Measurements from ENCODE around the gene NOX1. TPM values are rescaled to one million over a fixed set of nuclear protein-coding genes. Genes with fewer than 3 reads are reported as not detected.
"Not testable (repeated sequence)": the region's sequence is repeated elsewhere in the genome, so short reads cannot be mapped to it uniquely, and the experiment has no call there.

NOX1 gene
- total RNA-seq, 1 donor from 2014 or later = not detected

DNA sequence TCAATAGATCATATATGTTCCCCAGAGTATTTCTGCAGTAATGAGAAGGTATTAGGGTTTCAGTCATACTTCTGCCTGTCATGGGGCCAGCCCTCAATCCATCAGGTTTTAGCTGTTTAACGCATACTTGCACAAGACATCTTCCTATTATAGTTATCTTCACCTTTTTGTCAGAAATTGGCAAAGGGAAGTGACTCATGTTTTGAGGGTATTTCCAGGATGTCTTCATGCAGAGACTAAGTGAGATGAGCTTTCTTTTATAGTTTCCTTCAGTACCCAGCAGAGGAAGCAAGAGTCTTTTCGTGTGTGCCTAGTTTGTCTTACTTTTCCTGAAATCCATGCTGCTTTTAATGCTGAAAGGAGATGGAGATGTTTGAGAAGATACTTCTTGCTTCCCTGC, 44.4 kb downstream of the NOX1 start:
- intact Hi-C loops (cut with DNase I) = no loop called here
- ATAC-seq (ENCODE audit: poor library complexity) (no peak), DNase-seq (no peak)

DNA sequence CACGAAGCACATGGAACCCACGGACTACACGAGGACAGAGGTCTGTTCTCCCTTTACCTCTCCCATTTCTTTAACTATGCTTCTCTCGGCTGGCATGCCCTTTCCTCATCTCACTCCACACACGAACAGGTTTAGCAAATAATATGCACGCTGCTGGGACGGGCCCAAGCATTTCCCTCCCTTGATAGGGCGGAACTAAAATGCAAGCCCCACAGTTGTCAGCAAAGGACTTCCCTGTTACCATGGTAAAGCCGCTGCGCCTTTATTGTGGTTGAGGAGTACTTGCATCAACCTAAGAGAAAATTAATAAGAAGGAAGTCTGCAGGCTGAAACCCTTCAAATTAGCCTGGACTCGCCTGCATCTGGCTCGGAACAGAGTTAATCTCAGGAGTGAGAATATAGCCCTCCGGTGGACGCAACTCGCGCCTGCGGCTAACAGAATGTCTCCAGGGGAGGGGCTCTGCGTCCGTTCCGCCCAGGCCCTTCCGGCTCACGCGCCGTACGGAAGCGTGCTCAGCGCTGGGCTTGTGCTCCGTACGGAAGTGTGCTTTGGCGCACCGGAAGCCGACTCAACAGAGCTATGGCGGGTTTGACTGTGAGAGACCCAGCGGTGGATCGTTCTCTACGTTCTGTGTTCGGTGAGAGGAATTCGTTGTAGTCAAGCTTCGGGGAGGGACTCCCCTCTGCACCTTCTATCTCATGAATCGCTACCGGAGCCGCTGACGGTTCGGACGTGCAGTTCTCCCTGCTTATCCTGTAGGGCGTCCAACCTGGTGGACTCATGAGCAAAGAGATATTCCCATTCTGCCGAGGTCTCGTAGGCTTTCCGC, 54.1 kb downstream of the NOX1 start, which contains the start of gene CSTF2:
Gene CSTF2 (plus strand): TSS at position 555 of the 830 bp plus-strand sequence. CDS start 26 bp downstream, at position 581.
- intact Hi-C loops (cut with DNase I) = no loop called here
- peak; percentile 89 for DNase-seq
- ATAC-seq (ENCODE audit: poor library complexity) = peak; percentile 100

DNA sequence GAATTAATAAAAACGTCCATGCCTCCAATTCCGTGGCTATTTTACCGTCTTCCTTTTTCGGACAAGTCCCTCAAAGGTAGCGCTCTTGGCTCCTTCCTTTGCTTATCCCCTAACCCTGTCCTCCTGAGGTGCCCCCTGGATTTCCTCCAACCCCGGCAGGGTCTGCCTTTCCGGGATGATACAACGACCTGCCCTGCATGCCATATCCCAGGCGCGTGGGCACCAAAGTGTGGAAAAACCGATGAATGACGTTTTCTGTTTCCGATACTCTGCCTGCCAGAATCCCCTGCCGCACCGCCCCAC, 54.7 kb downstream of the NOX1 start:
- intact Hi-C loops (cut with DNase I) = no loop called here
- ATAC-seq (ENCODE audit: poor library complexity) = no peak
- DNase-seq = peak; percentile 36

GRCh38 chrX:100817340-100817739, 56.8 kb downstream of the NOX1 start:
- intact Hi-C loops (cut with DNase I) = no loop called here
- DNase-seq (no peak), ATAC-seq (ENCODE audit: poor library complexity) (no peak)

DNA sequence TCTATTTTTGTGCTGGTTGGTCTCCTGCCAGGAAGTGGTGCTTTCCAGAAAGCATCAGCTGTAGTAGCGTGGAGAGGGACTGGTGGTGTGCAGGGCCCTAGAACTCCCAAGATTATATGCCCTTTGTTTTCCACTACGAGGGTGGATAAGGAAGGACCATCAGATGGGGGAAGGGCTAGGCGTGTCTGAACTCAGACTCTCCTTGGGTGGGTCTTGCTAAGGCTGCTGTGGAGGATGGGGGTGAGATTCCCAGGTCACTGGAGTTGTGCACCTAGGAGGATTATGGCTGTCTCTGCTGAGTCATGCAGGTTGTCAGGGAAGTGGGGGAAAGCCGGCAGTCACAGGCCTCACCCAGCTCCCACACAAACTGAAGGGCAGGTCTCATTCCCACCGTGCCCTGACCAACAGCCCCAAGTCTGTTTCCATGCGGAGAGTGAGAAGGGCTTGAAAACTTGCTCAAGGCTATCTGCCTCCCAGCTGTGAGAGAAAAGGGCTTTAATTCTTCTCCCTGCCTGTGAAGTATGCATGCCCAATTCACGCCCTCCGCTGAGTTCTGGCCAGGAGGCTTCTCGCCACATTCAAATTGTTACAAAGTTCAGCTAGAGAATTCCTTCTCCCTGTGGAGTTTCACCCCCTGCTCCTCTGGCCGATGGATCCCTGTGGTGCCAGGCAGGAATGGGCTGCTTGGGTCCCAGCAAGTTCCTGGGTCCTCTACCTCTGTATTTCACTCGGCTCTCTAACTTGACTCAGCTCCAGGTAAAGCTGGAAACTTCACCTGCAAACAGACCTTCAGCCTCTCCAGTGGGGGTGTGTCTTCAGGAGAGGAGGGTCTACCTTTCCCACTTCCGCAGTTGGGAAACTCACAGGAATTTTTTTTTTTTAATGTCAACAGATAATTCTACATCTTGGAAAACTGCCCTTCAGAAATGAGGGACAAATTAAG, 61.7 kb downstream of the NOX1 start:
- intact Hi-C loops (cut with DNase I) = no loop called here
- DNase-seq (no peak), ATAC-seq (ENCODE audit: poor library complexity) (no peak)

- DNase-seq; ATAC-seq (ENCODE audit: poor library complexity); intact Hi-C loops (cut with DNase I): not testable (repeated sequence)
Measured at GRCh38 chrX:100808265-100808664, 65.9 kb downstream of the NOX1 start.

DNA sequence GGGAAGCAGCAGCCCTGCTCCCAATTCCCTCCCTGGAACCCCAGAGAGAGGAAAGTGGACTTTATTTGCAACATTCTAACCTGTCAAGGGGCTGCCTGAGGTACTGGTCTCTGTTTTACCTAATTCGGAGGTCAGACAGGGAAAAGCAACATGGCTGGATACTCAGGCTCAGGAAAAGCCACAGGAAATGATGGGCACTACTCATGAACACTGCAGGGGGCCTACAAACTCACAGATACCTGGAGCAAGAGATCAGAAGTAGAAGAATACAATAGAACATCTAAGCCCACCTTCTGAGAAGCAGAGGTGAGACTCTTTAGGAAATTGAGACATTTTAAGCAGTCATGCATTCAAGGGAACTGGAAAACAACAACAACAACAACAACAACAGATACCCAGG, 69.4 kb downstream of the NOX1 start:
- DNase-seq (no peak), ATAC-seq (ENCODE audit: poor library complexity) (no peak)
- intact Hi-C loops (cut with DNase I) = no loop called here

DNA sequence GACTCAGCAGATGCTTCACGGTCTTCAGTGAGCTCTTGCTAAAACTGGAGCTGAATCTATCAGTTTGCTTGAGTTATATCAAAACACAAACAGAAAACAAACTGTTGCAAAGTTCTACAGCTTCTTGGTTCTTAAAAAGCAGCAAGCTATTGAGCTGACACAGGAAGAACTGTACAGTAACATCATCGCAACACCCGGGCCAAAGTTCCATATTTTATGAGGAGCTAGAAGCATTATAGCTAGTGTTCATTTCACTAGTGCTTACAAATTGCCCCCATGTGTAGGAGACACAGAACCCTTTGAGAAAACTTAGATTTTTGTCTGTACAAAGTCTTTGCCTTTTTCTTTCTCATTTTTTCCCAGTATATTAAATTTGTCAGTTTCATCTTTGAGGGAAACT, 71.3 kb downstream of the NOX1 start:
- DNase-seq = no peak
- intact Hi-C loops (cut with DNase I) = no loop called here
- ATAC-seq (ENCODE audit: poor library complexity) = no peak

DNA sequence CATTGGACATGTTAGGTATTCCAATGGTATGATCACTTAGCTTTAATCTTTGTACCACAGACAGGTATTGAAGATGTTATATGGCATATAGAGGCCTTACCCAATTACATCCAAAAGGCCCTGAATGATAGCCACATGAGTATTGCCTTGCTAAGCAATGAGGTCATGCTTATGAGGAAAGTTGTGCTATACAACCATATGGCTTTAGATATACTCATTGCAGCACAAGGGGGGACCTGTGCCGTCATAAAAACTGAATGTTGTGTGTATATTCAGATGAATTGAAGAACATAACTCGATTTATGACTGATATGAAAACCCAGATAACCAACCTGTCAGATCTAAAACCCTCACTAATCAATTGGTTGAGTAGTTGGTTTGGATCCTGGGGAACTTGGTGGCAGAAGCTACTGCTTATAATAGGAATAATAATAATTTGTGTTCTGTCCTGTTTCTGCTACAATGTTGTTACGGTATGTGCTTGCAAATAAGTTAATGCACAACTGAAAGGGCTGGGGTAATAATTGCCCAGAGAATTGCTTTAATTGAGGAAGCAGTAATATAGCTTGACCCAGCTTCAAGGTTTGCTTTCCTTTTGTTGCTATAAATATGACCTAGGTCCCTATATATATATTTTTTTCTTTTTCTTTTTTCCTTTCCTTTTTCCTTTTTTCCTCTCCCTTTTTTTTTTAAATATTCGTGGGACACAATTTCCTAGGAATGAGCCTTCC, 75.5 kb downstream of the NOX1 start:
- ATAC-seq (ENCODE audit: poor library complexity) (no peak), DNase-seq (no peak)
- intact Hi-C loops (cut with DNase I) = no loop called here

DNA sequence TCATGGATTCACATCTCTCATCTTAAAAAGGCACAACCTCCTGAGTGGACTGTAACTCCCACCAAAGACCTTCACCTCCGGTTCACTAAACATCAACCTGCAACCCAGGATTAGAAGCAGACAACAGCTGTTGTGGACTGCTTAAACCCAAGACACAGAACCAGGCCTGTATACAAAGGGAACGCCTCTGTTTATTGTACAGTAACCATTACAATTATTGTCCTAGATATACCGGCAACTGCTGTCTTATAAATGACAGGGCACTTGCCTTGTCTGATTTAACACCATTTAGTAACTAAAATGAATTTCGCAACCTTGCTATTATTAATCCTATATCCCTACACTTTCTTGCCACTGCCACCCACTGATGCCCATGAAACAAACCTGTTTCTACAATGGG, 76.8 kb downstream of the NOX1 start:
- DNase-seq (no peak), ATAC-seq (ENCODE audit: poor library complexity) (no peak)
- intact Hi-C loops (cut with DNase I) = no loop called here

DNA sequence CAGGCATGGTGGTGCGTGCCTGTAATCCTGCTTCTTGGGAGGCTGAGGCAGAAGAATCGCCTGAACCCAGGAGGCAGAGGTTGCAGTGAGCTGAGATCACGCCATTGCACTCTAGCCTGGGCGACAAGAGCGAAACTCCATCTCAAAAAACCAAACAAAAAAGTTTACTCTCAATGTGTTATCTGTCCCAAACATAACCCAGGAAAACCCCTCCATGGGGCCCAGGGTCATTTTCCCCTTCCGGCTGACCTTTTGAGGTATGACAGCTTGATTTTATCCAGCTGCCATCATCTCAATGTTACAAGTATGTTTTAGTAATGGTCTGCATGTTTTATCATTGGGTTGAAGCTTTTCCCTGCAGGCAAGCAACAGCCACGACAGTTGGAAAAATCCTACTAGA, 77.8 kb downstream of the NOX1 start:
- intact Hi-C loops (cut with DNase I); ATAC-seq (ENCODE audit: poor library complexity); DNase-seq: not testable (repeated sequence)

Other genes starting within 250 kb of the NOX1 start
- 4.2 TPM for gene TSPAN6, start 237.6 kb downstream of the NOX1 start, total RNA-seq
- gene SRPX2, start 230.2 kb downstream of the NOX1 start, total RNA-seq = 8.6 TPM
- gene SYTL4, start 142.2 kb downstream of the NOX1 start, total RNA-seq = 3.7 TPM
- 6.1 TPM for gene CSTF2, start 54.0 kb downstream of the NOX1 start, total RNA-seq
- gene XKRX, start 54.6 kb upstream of the NOX1 start, total RNA-seq = not detected
- gene ARL13A, start 95.3 kb upstream of the NOX1 start, total RNA-seq = not detected
- gene TRMT2B, start 177.8 kb upstream of the NOX1 start, total RNA-seq = 17.0 TPM
- gene TMEM35A, start 204.5 kb upstream of the NOX1 start, total RNA-seq = 0.30 TPM
- gene CENPI, start 223.8 kb upstream of the NOX1 start, total RNA-seq = 0.51 TPM

Measured in Right ventricle myocardium superior (tissue), 1 donor.